ENCODE results near the gene AEN.
"Not testable (repeated sequence)": the region's sequence is repeated elsewhere in the genome, so short reads cannot be mapped to it uniquely, and the experiment has no call there.

The AEN gene

GRCh38 chr15:88631464-88632028, 10.4 kb downstream of the AEN start:
- no peak for DNase-seq (ENCODE audit: low read depth)

GRCh38 chr15:88632797-88633196, 11.7 kb downstream of the AEN start:
- not testable (repeated sequence) for DNase-seq (ENCODE audit: low read depth)

GRCh38 chr15:88634449-88634848, 13.3 kb downstream of the AEN start:
- no peak for DNase-seq (ENCODE audit: low read depth)

GRCh38 chr15:88635318-88635717, 14.2 kb downstream of the AEN start:
- DNase-seq (ENCODE audit: low read depth) = peak; percentile 55

- no peak for DNase-seq (ENCODE audit: low read depth)
Observed at GRCh38 chr15:88636050-88636449, 14.9 kb downstream of the AEN start.

GRCh38 chr15:88636654-88637053, 15.5 kb downstream of the AEN start:
- DNase-seq (ENCODE audit: low read depth) = no peak

GRCh38 chr15:88637436-88637835, 16.3 kb downstream of the AEN start:
- DNase-seq (ENCODE audit: low read depth) = no peak

GRCh38 chr15:88637841-88638625, 16.9 kb downstream of the AEN start:
- DNase-seq (ENCODE audit: low read depth) = no peak

GRCh38 chr15:88638626-88639372, 17.7 kb downstream of the AEN start, which contains the start of gene ISG20:
TSS of gene ISG20 (plus strand) at chr15:88639016. CDS start at chr15:88639367, 351 bp downstream.
- peak; percentile 95 for DNase-seq (ENCODE audit: low read depth)

- DNase-seq (ENCODE audit: low read depth) = no peak
Observed at GRCh38 chr15:88641959-88642452, 20.9 kb downstream of the AEN start.

GRCh38 chr15:88642514-88642913, 21.4 kb downstream of the AEN start:
- not testable (repeated sequence) for DNase-seq (ENCODE audit: low read depth)

GRCh38 chr15:88644741-88645140, 23.6 kb downstream of the AEN start:
- DNase-seq (ENCODE audit: low read depth) = no peak

GRCh38 chr15:88645171-88646087, 24.3 kb downstream of the AEN start:
- no peak for DNase-seq (ENCODE audit: low read depth)

- no peak for DNase-seq (ENCODE audit: low read depth)
Observed at GRCh38 chr15:88646088-88646405, 24.9 kb downstream of the AEN start.

- DNase-seq (ENCODE audit: low read depth) = no peak
Observed at GRCh38 chr15:88646951-88647350, 25.8 kb downstream of the AEN start.

GRCh38 chr15:88647351-88648105, 26.4 kb downstream of the AEN start:
- DNase-seq (ENCODE audit: low read depth) = no peak

GRCh38 chr15:88648357-88649214, 27.4 kb downstream of the AEN start:
- DNase-seq (ENCODE audit: low read depth) = no peak

- DNase-seq (ENCODE audit: low read depth) = peak; percentile 54
Observed at GRCh38 chr15:88649286-88649733, 28.2 kb downstream of the AEN start.

- no peak for DNase-seq (ENCODE audit: low read depth)
Observed at GRCh38 chr15:88649753-88650551, 28.8 kb downstream of the AEN start.
